Fibroblast of lung (primary cell): Measurements from ENCODE around the gene THEM5.

Source experiments
- CTCF ChIP-seq, 2 donors: IDR thresholded peaks in 1 of 2; conservative IDR thresholded peaks in 1 of 2; 1 replicate in 1 of 2; 2 replicates in 1 of 2; pipeline ENCODE4 v1.5.1; 2011 to 2012; ENCODE audit warnings: low read length in 2 of 2, control low read depth in 1 of 2, inconsistent platforms in 1 of 2, low read depth in 1 of 2, mild to moderate bottlenecking in 1 of 2
- EZH2 ChIP-seq: IDR thresholded peaks from 2 replicates; pipeline ENCODE4 v1.5.1; 2012; ENCODE audit warnings: low read length, control low read depth, mild to moderate bottlenecking; ENCODE audit errors: missing control alignments

DNA sequence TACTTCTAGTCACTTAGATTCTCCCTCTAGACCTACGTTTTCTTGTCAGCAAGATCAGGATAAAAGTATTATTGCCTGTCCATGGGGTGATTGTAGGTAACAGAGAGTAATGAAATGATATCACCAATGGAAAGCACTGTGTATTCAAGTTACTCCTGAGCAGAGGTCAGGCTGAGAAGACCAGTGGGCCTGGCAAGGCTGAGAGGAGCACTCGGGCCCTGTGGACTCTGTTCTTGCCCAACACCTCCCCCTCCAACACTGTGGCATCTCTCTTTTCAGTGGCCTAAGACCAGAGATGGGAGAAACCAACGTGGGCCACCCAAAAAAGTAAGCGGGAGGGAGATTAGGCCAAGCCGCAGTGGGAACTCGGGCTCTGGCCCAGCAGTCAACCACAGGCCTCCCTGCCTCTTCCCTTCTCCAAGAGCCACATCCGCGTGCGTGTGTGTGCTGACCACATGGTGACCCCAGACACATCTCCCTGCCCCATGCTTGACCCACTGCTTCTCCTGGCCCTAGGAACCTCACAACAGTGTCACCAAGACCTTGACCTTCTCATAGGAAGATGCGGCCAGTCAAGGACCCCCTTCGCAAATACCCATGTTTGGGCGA lies 34.2 kb downstream of the THEM5 start:
- TF ChIP-seq CTCF (conservative IDR thresholded peaks at IDR 0.05 in 1 of 2, IDR thresholded peaks at IDR 0.05 in 1 of 2; ENCODE audit: low read depth in 1 of 2, low read length in 2 of 2) (no peak), EZH2 (no peak)
